Ascending aorta (tissue), 2 donors: ENCODE measurements around the gene CALML3. TPM values are rescaled to one million over a fixed set of nuclear protein-coding genes. Genes with fewer than 3 reads are reported as not detected.
A peak's percentile ranks its signal among the peaks of the same experiment; 100 is the strongest.

ENCODE experiments used
- DNase-seq, 2 donors: peaks; one replicate each; pipeline ENCODE4 v3.0.0-alpha.2; 2019; ENCODE audit warnings: low spot score in 2 of 2
- H3K27ac ChIP-seq, 2 donors: fragments of 200-600 bp; sonication (generic); one replicate each; pipeline ENCODE4 v1.5.1; 2016 to 2017; ENCODE audit warnings: mild to moderate bottlenecking in 1 of 2
- H3K27me3 ChIP-seq: fragments of 200-600 bp; sonication (generic); one replicate; pipeline ENCODE4 v1.5.1; 2017
- H3K36me3 ChIP-seq, 2 donors: fragments of 200-600 bp; sonication (generic); one replicate each; pipeline ENCODE4 v1.5.1; 2016
- H3K4me1 ChIP-seq, 2 donors: fragments of 200-600 bp; sonication (generic); one replicate each; pipeline ENCODE4 v1.5.1; 2016 to 2017; ENCODE audit warnings: mild to moderate bottlenecking in 1 of 2
- H3K4me3 ChIP-seq, 2 donors: fragments of 200-600 bp; sonication (generic); one replicate each; pipeline ENCODE4 v1.5.1; 2016 to 2017; ENCODE audit warnings: mild to moderate bottlenecking in 1 of 2
- H3K9me3 ChIP-seq, 2 donors: fragments of 200-600 bp; sonication (generic); one replicate each; pipeline ENCODE4 v1.5.1; 2016
- CTCF ChIP-seq, 3 experiments: fragments of 200-600 bp in 2 of 3; fragments of 450-650 bp in 1 of 3; sonication (generic) in 2 of 3; IDR thresholded peaks; one replicate each; pipeline ENCODE4 v1.5.1; 2016 to 2019; ENCODE audit warnings: antibody characterized with exemption in 3 of 3, mild to moderate bottlenecking in 1 of 3, moderate library complexity in 1 of 3
- intact Hi-C: fragments of 100-400 bp; cut with DNase I; formaldehyde crosslinking; loops from one replicate; pipeline ENCODE4 v1.15.1; 2023
- total RNA-seq: library from RNA; depleted of rRNA; stranded (reverse); fragments of >200 nt; gene quantifications from one replicate; pipeline ENCODE4 v1.1.0, GENCODE V29; 2016

CALML3 gene
- total RNA-seq, 1 donor from 2014 or later = not detected

GRCh38 chr10:5532307-5532605, 7.5 kb downstream of the CALML3 start:
- no peak for TF ChIP-seq CTCF (IDR thresholded peaks at IDR 0.05)
- intact Hi-C loops = loop anchor here (5.0 to 10.0 kb wide), 2 partner anchors 65 to 457 kb away; no protein-coding TSS in a partner anchor
- H3K4me1 ChIP-seq = peaks cover 10 to 64% of the 10 kb centered on the region in 2 donors
- no peaks in the 10 kb centered on the region for H3K36me3 ChIP-seq
- H3K9me3 ChIP-seq = no peaks in the 10 kb centered on the region
- H3K27ac ChIP-seq = peak overlapping the region; percentile 61 to 86
- no peaks in the 10 kb centered on the region for H3K27me3 ChIP-seq
- DNase-seq = peak in 1 of 2 donors; percentile 21
- no peak overlapping the region for H3K4me3 ChIP-seq

GRCh38 chr10:5532618-5533097, 7.9 kb downstream of the CALML3 start:
- intact Hi-C loops = loop anchor here (5.0 to 10.0 kb wide), 2 partner anchors 65 to 458 kb away; no protein-coding TSS in a partner anchor
- Histone ChIP-seq H3K27ac (peak overlapping the region; percentile 61 to 86), H3K4me3 (no peak overlapping the region), H3K4me1 (peaks cover 10 to 64% of the 10 kb centered on the region in 2 donors), H3K27me3 (no peaks in the 10 kb centered on the region), H3K36me3 (no peaks in the 10 kb centered on the region), H3K9me3 (no peaks in the 10 kb centered on the region)
- no peak for TF ChIP-seq CTCF (IDR thresholded peaks at IDR 0.05)
- no peak for DNase-seq

DNA sequence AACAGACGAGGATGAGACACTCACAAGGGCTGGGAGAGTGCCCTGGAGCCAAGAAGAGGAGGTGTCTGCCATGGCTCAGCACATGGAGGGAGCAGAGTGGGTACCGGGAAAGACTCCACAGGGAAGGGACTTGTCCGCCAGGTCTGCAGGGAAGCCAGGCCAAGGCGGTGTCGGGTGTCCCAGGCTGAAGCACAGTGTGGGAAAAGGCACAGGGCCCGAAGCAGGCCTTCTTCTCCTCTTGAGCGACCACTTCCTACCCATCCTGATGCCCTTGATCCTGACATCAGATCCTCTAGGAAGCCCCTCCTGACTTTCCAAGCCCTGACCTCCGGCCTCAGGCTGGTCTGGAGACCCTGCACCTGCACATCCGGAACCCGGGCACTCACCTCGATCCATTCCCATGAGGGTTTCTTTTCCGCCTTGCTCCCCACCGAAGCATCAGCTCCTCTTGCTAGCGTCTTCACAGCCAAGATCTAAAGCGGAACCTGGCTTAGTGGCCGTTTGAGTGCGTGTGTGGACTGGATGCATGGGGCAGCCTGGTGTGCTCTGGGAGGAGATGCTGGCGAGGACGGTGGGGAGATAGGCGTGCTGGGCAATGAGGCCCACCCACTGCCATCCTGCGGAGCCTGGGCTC, 8.5 kb downstream of the CALML3 start:
- no peaks in the 10 kb centered on the region for H3K27me3 ChIP-seq
- H3K4me1 ChIP-seq = peaks cover 10 to 68% of the 10 kb centered on the region in 2 donors
- DNase-seq = peak in 1 of 2 donors; percentile 63
- peak overlapping the region; percentile 61 to 86 for H3K27ac ChIP-seq
- intact Hi-C loops = loop anchor here (5.0 to 10.0 kb wide), 2 partner anchors 66 to 458 kb away; no protein-coding TSS in a partner anchor
- no peak overlapping the region for H3K4me3 ChIP-seq
- TF ChIP-seq CTCF (IDR thresholded peaks at IDR 0.05) = no peak
- no peaks in the 10 kb centered on the region for H3K36me3 ChIP-seq
- H3K9me3 ChIP-seq = no peaks in the 10 kb centered on the region

DNA sequence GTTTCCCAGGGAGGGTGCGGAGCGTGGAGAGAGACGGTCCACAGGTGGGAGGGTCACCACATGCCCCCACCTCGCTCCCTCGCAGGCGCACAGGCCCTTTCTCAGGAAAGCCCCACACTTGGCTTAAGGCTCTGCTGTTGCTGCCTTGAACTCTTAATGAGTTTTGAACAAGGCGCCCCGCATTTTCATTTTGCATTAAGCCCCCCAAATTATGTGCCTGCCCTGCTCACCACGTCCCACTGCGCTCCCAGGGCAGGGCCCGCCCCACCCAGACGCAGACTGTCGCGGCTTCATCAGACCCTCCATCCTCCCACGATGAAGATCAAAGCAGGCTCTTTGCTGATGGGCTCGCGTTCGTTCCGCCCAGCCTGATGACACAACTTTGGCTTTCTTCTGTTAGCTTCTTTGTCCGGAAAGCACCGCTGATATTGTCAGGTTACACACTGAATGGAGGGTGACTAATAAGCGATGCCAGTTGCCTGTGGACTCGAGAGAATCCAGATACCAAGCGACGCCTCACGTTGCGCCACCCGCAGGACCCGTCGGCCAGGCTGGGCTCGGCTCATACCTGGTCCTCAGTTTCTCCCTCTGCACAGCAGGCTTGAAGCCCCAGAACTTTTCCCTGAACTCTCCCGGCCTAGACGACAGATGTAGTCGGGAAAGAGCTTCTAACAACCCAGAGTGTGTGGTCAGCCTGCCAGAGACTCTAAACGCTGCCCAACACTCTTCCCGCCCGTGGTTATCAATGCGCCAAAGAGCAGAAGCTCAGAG, 9.5 kb downstream of the CALML3 start:
- H3K4me3 ChIP-seq = no peak overlapping the region

More for the DNA sequence above, 9.5 kb downstream of the CALML3 start:
- peak overlapping the region; percentile 78 to 86 for H3K27ac ChIP-seq
- no peaks in the 10 kb centered on the region for H3K9me3 ChIP-seq
- peaks cover 10 to 72% of the 10 kb centered on the region in 2 donors for H3K4me1 ChIP-seq
- H3K36me3 ChIP-seq = no peaks in the 10 kb centered on the region
- DNase-seq = peak in 1 of 2 donors; percentile 67
- intact Hi-C loops = loop anchor here (2.0 to 10.0 kb wide), 6 partner anchors 27 to 459 kb away; no protein-coding TSS in a partner anchor
- no peaks in the 10 kb centered on the region for H3K27me3 ChIP-seq
- TF ChIP-seq CTCF (IDR thresholded peaks at IDR 0.05) = no peak
